Bronchial epithelial cell (primary cell): ENCODE results near the gene STAP1. TPM values are rescaled to one million over a fixed set of nuclear protein-coding genes. Genes with fewer than 3 reads are reported as not detected.
A peak's percentile ranks its signal among the peaks of the same experiment; 100 is the strongest.

Experiments used
- DNase-seq: peaks from one replicate; pipeline ENCODE4 v3.0.0-alpha.2; 2010; ENCODE audit warnings: low read depth
- FAIRE-seq: peaks from 2 replicates; lab custom pipeline; 2011; peaks lifted over from hg19 to GRCh38; lab: Jason Lieb, UNC
- H3K27me3 ChIP-seq: 2 replicates; pipeline ENCODE4 v1.5.1; 2011; ENCODE audit warnings: low read length; ENCODE audit not compliant: control insufficient read depth, insufficient read depth
- H3K36me3 ChIP-seq: 2 replicates; pipeline ENCODE4 v1.5.1; 2011; ENCODE audit warnings: low read length; ENCODE audit not compliant: control insufficient read depth, insufficient read depth
- H3K4me3 ChIP-seq: 2 replicates; pipeline ENCODE4 v1.5.1; 2011; ENCODE audit warnings: mild to moderate bottlenecking, low read depth, low read length, control low read depth
- total RNA-seq: library from RNA; depleted of rRNA; stranded (reverse); fragments of >200 nt; gene quantifications from 2 replicates; pipeline ENCODE4 v1.2.1, GENCODE V29; 2014
- TF ChIP-seq, protein P1 (sequence below): IDR thresholded peaks from 2 replicates; pipeline ENCODE4 v1.5.1; 2011; ENCODE audit warnings: mild to moderate bottlenecking, moderate library complexity, low read length, control low read depth, inconsistent platforms; ENCODE audit not compliant: insufficient read depth, severe bottlenecking

The STAP1 gene
- total RNA-seq, 1 donor from 2014 or later, result under 0.01 TPM

DNA sequence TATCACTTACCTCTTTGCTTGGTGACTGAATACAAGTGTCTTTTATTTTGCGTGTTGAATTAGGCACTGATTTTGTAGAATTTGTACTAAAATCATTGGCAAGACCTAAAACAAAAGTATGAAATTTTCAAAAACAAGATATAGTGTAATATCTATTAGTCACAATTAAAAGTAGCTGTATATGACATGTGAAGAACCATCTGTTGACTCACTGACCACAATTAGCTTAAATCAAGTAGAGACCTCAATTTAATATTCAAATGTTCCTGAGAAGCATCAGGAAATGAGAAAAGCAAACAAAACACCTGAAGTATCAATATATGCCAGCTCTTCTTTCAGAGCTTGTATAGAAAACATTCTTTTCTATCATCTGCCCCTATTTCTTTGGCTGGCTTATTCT, 18.7 kb upstream of the STAP1 start:
- TF ChIP-seq, protein P1, sequence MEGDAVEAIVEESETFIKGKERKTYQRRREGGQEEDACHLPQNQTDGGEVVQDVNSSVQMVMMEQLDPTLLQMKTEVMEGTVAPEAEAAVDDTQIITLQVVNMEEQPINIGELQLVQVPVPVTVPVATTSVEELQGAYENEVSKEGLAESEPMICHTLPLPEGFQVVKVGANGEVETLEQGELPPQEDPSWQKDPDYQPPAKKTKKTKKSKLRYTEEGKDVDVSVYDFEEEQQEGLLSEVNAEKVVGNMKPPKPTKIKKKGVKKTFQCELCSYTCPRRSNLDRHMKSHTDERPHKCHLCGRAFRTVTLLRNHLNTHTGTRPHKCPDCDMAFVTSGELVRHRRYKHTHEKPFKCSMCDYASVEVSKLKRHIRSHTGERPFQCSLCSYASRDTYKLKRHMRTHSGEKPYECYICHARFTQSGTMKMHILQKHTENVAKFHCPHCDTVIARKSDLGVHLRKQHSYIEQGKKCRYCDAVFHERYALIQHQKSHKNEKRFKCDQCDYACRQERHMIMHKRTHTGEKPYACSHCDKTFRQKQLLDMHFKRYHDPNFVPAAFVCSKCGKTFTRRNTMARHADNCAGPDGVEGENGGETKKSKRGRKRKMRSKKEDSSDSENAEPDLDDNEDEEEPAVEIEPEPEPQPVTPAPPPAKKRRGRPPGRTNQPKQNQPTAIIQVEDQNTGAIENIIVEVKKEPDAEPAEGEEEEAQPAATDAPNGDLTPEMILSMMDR, result no peak
- peaks cover 1% of the 10 kb centered on the region for H3K36me3 ChIP-seq
- no peak overlapping the region for H3K4me3 ChIP-seq
- DNase-seq (no peak), FAIRE-seq (no peak)
- no peaks in the 10 kb centered on the region for H3K27me3 ChIP-seq

DNA sequence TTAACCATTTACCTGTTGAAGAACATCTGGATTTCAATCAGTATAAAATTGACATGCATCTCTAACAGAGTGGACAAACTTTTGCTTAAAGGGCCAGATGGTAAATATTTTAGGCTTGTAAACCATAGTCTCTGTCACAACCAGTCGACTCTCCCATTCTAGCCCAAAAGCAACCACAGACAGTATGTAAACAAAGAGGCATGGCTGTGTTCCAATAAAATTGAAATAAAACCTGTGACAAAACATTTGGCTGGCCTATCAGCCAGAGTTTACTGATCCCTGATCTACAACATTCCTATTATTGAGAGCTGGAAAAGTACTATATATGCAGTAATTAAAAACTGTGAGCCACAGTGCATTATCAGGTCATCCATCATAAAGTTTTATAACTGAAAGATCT, 16.5 kb upstream of the STAP1 start:
- H3K36me3 ChIP-seq, result peaks cover 1% of the 10 kb centered on the region
- FAIRE-seq, result no peak

DNA sequence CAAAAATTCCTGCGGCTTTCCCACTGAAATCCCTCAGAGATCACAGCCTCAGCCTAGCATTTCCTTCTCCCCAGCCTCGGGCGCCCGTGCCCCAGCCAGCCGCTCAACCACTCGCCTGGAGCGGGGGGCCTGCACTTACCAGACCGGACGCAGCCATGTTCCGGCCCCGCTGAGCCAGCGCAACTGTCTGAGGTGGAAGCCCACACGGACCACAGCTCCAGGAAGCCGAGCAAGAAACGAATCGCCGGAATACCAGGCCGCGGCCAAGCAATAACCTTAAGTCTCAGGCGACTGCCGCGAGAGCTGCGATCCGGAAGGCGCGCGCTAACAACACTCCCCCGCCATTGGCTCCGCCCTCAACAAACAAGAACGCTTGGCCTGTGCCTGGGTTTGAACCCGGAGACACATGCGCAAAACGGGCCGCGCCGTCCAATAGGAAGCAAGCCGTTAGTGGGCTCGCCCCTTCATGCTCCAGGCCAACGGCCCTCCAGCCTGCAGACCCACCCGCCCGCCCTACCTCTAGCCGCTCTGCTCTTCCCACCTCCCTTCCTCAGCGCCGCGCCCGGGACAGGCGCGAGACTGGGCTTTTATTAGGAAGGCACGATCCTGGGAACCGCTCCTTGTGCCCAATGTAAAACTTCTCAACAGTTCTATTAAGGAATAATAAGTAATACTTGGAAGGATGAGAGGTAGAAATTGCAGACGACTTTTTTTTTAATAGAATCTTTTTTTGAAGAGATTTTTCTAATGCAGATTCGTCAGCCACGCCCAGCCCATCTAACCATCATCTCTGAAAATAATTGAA, 13.1 kb upstream of the STAP1 start, which contains the start of gene CENPC:
TSS of gene CENPC (minus strand) at position 305 of the 805 bp plus-strand sequence. CDS start at position 157, 148 bp downstream.
- Histone ChIP-seq H3K27me3 (no peaks in the 10 kb centered on the region), H3K36me3 (no peaks in the 10 kb centered on the region), H3K4me3 (peak within 1 kb of the TSS; percentile 87)
- TF ChIP-seq, protein P1, result no peak
- DNase-seq, result peak; percentile 93
- no peak for FAIRE-seq

More for the DNA sequence above, 16.5 kb upstream of the STAP1 start:
- TF ChIP-seq, protein P1, result no peak
- H3K27me3 ChIP-seq, result no peaks in the 10 kb centered on the region
- H3K4me3 ChIP-seq, result no peak overlapping the region
- DNase-seq, result no peak

DNA sequence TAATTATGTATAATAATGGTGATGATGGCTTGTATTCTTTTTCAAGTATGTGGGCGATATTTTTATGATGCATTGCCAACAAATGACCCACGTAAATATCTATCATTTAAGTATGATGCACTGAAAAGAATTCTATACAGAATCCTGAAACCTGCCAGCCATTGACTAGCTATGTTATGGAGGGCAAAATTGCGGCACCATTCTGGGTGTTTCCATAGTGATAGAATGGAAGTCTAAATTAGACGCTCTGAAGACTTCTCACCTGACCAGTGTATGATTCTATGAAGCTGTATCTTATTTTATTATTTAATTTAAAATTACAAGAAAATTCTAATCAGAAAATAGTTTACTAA, 12.5 kb upstream of the STAP1 start:
- TF ChIP-seq, protein P1, result no peak
- FAIRE-seq, result no peak
- Histone ChIP-seq H3K27me3 (no peaks in the 10 kb centered on the region), H3K4me3 (peak overlapping the region; percentile 87), H3K36me3 (no peaks in the 10 kb centered on the region)
- no peak for DNase-seq

DNA sequence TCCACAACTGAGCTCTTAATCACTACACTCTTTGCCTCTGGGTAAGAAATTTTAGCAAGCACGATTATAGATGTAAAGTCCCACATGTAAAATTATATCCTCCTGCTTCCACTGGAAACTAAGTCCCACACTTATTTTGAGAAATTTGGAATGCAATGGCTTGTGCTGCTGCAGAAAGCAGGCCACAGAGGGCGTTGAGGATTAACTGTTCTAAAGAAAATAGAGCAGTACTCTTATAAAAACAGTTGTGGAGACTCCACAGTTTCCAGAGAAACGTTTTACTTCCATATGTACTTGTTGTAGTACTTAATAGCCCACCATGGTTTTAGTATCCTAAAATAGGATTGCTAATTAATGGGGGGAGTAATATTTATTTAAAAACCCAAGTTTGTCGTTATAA, 11.6 kb upstream of the STAP1 start:
- no peak for FAIRE-seq
- no peak for DNase-seq
- Histone ChIP-seq H3K36me3 (no peaks in the 10 kb centered on the region), H3K27me3 (no peaks in the 10 kb centered on the region), H3K4me3 (no peak overlapping the region)
- TF ChIP-seq, protein P1, result no peak

DNA sequence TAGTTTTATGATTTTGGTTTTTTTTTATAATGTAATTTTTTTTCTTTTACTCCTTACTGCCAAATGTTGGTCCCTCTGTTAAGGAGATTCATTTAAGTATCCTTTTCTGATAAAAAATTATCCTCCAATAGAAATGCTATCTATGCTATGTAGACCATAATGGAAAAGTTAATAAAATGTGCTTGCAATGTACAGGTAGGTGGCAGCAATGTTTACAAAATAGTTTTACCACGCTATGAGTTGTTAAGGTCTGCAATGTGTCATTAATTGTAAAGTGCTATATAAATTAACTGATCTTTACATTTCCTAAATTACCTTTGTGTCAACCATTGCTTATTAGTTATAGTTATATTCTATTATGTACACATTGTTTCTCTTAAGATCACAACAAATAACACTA, 9.4 kb upstream of the STAP1 start:
- Histone ChIP-seq H3K4me3 (no peak overlapping the region), H3K36me3 (no peaks in the 10 kb centered on the region), H3K27me3 (no peaks in the 10 kb centered on the region)
- DNase-seq, result peak; percentile 71
- TF ChIP-seq, protein P1, result peak; percentile 37
- FAIRE-seq, result no peak
